ENCODE results near the gene USP6NL.
"Not testable (repeated sequence)": the region's sequence is repeated elsewhere in the genome, so short reads cannot be mapped to it uniquely, and the experiment has no call there.

Gene USP6NL

GRCh38 chr10:11444155-11444530 lies 167.3 kb downstream of the USP6NL start:
- no peak for DNase-seq (ENCODE audit: low read depth)

- no peak for DNase-seq (ENCODE audit: low read depth)
Observed at GRCh38 chr10:11443468-11444154, 167.8 kb downstream of the USP6NL start.

- DNase-seq (ENCODE audit: low read depth) = no peak
Observed at GRCh38 chr10:11442001-11442773, 169.3 kb downstream of the USP6NL start.

- no peak for DNase-seq (ENCODE audit: low read depth)
Observed at GRCh38 chr10:11441151-11441535, 170.3 kb downstream of the USP6NL start.

- DNase-seq (ENCODE audit: low read depth) = no peak
Observed at GRCh38 chr10:11440250-11441150, 170.9 kb downstream of the USP6NL start.

GRCh38 chr10:11439523-11440053 lies 171.9 kb downstream of the USP6NL start:
- DNase-seq (ENCODE audit: low read depth) = no peak

GRCh38 chr10:11437391-11438142 lies 173.9 kb downstream of the USP6NL start:
- no peak for DNase-seq (ENCODE audit: low read depth)

- DNase-seq (ENCODE audit: low read depth) = not testable (repeated sequence)
Observed at GRCh38 chr10:11436445-11436844, 175.0 kb downstream of the USP6NL start.

GRCh38 chr10:11435581-11435981 lies 175.9 kb downstream of the USP6NL start:
- no peak for DNase-seq (ENCODE audit: low read depth)

- DNase-seq (ENCODE audit: low read depth) = no peak
Observed at GRCh38 chr10:11434324-11434723, 177.1 kb downstream of the USP6NL start.

- DNase-seq (ENCODE audit: low read depth) = no peak
Observed at GRCh38 chr10:11433657-11434056, 177.8 kb downstream of the USP6NL start.

GRCh38 chr10:11431216-11431555 lies 180.3 kb downstream of the USP6NL start:
- no peak for DNase-seq (ENCODE audit: low read depth)

GRCh38 chr10:11430421-11431215 lies 180.8 kb downstream of the USP6NL start:
- no peak for DNase-seq (ENCODE audit: low read depth)

GRCh38 chr10:11429439-11430052 lies 181.9 kb downstream of the USP6NL start:
- no peak for DNase-seq (ENCODE audit: low read depth)

- no peak for DNase-seq (ENCODE audit: low read depth)
Observed at GRCh38 chr10:11425676-11426075, 185.8 kb downstream of the USP6NL start.

- no peak for DNase-seq (ENCODE audit: low read depth)
Observed at GRCh38 chr10:11425296-11425610, 186.2 kb downstream of the USP6NL start.

GRCh38 chr10:11424456-11425295 lies 186.8 kb downstream of the USP6NL start:
- DNase-seq (ENCODE audit: low read depth) = no peak

- DNase-seq (ENCODE audit: low read depth) = no peak
Observed at GRCh38 chr10:11416974-11417373, 194.5 kb downstream of the USP6NL start.

GRCh38 chr10:11415095-11415494 lies 196.4 kb downstream of the USP6NL start:
- no peak for DNase-seq (ENCODE audit: low read depth)
